H1 (cell line): Measurements from ENCODE around the gene CDC45. TPM values are rescaled to one million over a fixed set of nuclear protein-coding genes. Genes with fewer than 3 reads are reported as not detected.

Experiments
- CHD1 ChIP-seq: IDR thresholded peaks from 2 replicates; pipeline ENCODE4 v1.6.1; 2012; ENCODE audit warnings: low read depth, low read length, improper control_type of control experiment
- CHD2 ChIP-seq: IDR thresholded peaks from 2 replicates; pipeline ENCODE4 v1.6.1; 2012; ENCODE audit warnings: low read length, improper control_type of control experiment
- EP300 ChIP-seq, 2 experiments: IDR thresholded peaks; 1 replicate in 1 of 2; 2 replicates in 1 of 2; pipeline ENCODE4 v1.6.1; 2011 to 2012; ENCODE audit warnings: low read depth in 2 of 2, low read length in 2 of 2, mild to moderate bottlenecking in 2 of 2, borderline replicate concordance in 1 of 2, inconsistent platforms in 1 of 2, moderate library complexity in 1 of 2
- NANOG ChIP-seq: IDR thresholded peaks from 2 replicates; pipeline ENCODE4 v1.6.1; 2011; ENCODE audit warnings: low read length, low read depth, mild to moderate bottlenecking, inconsistent platforms; ENCODE audit not compliant: insufficient read depth, poor library complexity, severe bottlenecking
- SIN3A ChIP-seq, 2 experiments: IDR thresholded peaks in 1 of 2; conservative IDR thresholded peaks in 1 of 2; 2 replicates each; pipeline ENCODE4 v1.6.1; 2011 to 2012; ENCODE audit warnings: low read length in 2 of 2, improper control_type of control experiment in 1 of 2, low read depth in 1 of 2, mild to moderate bottlenecking in 1 of 2
- SP2 ChIP-seq: IDR thresholded peaks from 2 replicates; pipeline ENCODE4 v1.6.1; 2012; ENCODE audit warnings: mild to moderate bottlenecking, low read length, inconsistent platforms
- TBP ChIP-seq: IDR thresholded peaks from 2 replicates; pipeline ENCODE4 v1.6.1; 2011; ENCODE audit warnings: low read depth, low read length, improper control_type of control experiment
- YY1 ChIP-seq: IDR thresholded peaks from 2 replicates; pipeline ENCODE4 v1.6.1; 2011; ENCODE audit warnings: low read depth, mild to moderate bottlenecking, low read length
- ZNF274 ChIP-seq: IDR thresholded peaks from 2 replicates; pipeline ENCODE4 v1.7.0; 2012; ENCODE audit warnings: low read length, borderline replicate concordance; ENCODE audit errors: extremely low read depth
- polyA plus RNA-seq, 7 experiments: library from polyadenylated mRNA; depleted of rRNA in 3 of 7; stranded (reverse) in 5 of 7; unstranded in 2 of 7; fragments of >200 nt in 5 of 7; fragments of 200-250 nt in 2 of 7; gene quantifications; 1 replicate in 5 of 7; 2 replicates in 1 of 7; 4 replicates in 1 of 7; pipeline versions ENCODE4 v1.2.1 to v1.2.3, GENCODE V29; 2011 to 2013; ENCODE audit warnings: missing spikeins in 2 of 7, mixed read lengths in 2 of 7
- total RNA-seq: library from RNA; stranded (reverse); fragmentation: NEBNext Ultra II Directional; extraction: Animal tissue kit (Norgen Biotek cat#: 25700); gene quantifications from 2 replicates; pipeline ENCODE4 v1.2.1, GENCODE V29; 2021
- TF ChIP-seq, protein P1 (sequence below): fragments of 300-600 bp; sonication (generic); IDR thresholded peaks from 2 replicates; pipeline ENCODE4 v1.7.1; 2012; ENCODE audit warnings: low read length, moderate library complexity, mild to moderate bottlenecking, inconsistent platforms; ENCODE audit not compliant: insufficient replicate concordance

CDC45 gene
- total and polyA plus RNA-seq, 2 of the 8 experiments (the other 6 are each of a cell fraction or from before 2014, with no cell fraction given): 31.9 to 37.7 TPM

- TF ChIP-seq, protein P1, sequence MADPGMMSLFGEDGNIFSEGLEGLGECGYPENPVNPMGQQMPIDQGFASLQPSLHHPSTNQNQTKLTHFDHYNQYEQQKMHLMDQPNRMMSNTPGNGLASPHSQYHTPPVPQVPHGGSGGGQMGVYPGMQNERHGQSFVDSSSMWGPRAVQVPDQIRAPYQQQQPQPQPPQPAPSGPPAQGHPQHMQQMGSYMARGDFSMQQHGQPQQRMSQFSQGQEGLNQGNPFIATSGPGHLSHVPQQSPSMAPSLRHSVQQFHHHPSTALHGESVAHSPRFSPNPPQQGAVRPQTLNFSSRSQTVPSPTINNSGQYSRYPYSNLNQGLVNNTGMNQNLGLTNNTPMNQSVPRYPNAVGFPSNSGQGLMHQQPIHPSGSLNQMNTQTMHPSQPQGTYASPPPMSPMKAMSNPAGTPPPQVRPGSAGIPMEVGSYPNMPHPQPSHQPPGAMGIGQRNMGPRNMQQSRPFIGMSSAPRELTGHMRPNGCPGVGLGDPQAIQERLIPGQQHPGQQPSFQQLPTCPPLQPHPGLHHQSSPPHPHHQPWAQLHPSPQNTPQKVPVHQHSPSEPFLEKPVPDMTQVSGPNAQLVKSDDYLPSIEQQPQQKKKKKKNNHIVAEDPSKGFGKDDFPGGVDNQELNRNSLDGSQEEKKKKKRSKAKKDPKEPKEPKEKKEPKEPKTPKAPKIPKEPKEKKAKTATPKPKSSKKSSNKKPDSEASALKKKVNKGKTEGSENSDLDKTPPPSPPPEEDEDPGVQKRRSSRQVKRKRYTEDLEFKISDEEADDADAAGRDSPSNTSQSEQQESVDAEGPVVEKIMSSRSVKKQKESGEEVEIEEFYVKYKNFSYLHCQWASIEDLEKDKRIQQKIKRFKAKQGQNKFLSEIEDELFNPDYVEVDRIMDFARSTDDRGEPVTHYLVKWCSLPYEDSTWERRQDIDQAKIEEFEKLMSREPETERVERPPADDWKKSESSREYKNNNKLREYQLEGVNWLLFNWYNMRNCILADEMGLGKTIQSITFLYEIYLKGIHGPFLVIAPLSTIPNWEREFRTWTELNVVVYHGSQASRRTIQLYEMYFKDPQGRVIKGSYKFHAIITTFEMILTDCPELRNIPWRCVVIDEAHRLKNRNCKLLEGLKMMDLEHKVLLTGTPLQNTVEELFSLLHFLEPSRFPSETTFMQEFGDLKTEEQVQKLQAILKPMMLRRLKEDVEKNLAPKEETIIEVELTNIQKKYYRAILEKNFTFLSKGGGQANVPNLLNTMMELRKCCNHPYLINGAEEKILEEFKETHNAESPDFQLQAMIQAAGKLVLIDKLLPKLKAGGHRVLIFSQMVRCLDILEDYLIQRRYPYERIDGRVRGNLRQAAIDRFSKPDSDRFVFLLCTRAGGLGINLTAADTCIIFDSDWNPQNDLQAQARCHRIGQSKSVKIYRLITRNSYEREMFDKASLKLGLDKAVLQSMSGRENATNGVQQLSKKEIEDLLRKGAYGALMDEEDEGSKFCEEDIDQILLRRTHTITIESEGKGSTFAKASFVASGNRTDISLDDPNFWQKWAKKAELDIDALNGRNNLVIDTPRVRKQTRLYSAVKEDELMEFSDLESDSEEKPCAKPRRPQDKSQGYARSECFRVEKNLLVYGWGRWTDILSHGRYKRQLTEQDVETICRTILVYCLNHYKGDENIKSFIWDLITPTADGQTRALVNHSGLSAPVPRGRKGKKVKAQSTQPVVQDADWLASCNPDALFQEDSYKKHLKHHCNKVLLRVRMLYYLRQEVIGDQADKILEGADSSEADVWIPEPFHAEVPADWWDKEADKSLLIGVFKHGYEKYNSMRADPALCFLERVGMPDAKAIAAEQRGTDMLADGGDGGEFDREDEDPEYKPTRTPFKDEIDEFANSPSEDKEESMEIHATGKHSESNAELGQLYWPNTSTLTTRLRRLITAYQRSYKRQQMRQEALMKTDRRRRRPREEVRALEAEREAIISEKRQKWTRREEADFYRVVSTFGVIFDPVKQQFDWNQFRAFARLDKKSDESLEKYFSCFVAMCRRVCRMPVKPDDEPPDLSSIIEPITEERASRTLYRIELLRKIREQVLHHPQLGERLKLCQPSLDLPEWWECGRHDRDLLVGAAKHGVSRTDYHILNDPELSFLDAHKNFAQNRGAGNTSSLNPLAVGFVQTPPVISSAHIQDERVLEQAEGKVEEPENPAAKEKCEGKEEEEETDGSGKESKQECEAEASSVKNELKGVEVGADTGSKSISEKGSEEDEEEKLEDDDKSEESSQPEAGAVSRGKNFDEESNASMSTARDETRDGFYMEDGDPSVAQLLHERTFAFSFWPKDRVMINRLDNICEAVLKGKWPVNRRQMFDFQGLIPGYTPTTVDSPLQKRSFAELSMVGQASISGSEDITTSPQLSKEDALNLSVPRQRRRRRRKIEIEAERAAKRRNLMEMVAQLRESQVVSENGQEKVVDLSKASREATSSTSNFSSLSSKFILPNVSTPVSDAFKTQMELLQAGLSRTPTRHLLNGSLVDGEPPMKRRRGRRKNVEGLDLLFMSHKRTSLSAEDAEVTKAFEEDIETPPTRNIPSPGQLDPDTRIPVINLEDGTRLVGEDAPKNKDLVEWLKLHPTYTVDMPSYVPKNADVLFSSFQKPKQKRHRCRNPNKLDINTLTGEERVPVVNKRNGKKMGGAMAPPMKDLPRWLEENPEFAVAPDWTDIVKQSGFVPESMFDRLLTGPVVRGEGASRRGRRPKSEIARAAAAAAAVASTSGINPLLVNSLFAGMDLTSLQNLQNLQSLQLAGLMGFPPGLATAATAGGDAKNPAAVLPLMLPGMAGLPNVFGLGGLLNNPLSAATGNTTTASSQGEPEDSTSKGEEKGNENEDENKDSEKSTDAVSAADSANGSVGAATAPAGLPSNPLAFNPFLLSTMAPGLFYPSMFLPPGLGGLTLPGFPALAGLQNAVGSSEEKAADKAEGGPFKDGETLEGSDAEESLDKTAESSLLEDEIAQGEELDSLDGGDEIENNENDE: no peak
- TF ChIP-seq EP300 (IDR thresholded peaks at IDR 0.05; ENCODE audit: borderline replicate concordance in 1 of 2, low read depth in 2 of 2, low read length in 2 of 2) (no peak), NANOG (no peak), YY1 (no peak), TBP (no peak), CHD1 (no peak), SP2 (no peak), CHD2 (no peak), ZNF274 (no peak), SIN3A (conservative IDR thresholded peaks at IDR 0.05 in 1 of 2, IDR thresholded peaks at IDR 0.05 in 1 of 2; ENCODE audit: low read depth in 1 of 2, low read length in 2 of 2) (no peak)
These were observed 67.9 kb downstream of the CDC45 start (continued) for GRCh38 chr22:19547620-19548019.
